GM21515 (cell line): ENCODE data around the gene BAD.

Experiments used
- ATAC-seq: cut with Tn5 transposase; IDR thresholded peaks from one replicate; pipeline ENCODE4 v1.9.1; 2021; ENCODE audit not compliant: unreplicated experiment

BAD gene

GRCh38 chr11:64261556-64262080 lies 22.8 kb downstream of the BAD start:
- no peak for ATAC-seq

GRCh38 chr11:64260147-64260708 lies 24.2 kb downstream of the BAD start:
- ATAC-seq: no peak

- ATAC-seq: no peak
These were observed 24.9 kb downstream of the BAD start for GRCh38 chr11:64259533-64260067.

- ATAC-seq: no peak
These were observed 25.4 kb downstream of the BAD start for GRCh38 chr11:64258946-64259532.

- no peak for ATAC-seq
These were observed 26.1 kb downstream of the BAD start for GRCh38 chr11:64258356-64258755.

GRCh38 chr11:64256300-64256699 lies 28.2 kb downstream of the BAD start:
- ATAC-seq: no peak

GRCh38 chr11:64255135-64256128 lies 29.0 kb downstream of the BAD start:
- no peak for ATAC-seq

- no peak for ATAC-seq
These were observed 30.1 kb downstream of the BAD start for GRCh38 chr11:64254326-64254725.

- no peak for ATAC-seq
These were observed 31.0 kb downstream of the BAD start for GRCh38 chr11:64253481-64253880.

GRCh38 chr11:64253043-64253442 lies 31.4 kb downstream of the BAD start:
- ATAC-seq: no peak

GRCh38 chr11:64252003-64252872 lies 32.2 kb downstream of the BAD start:
- ATAC-seq: no peak

GRCh38 chr11:64251753-64252002 lies 32.8 kb downstream of the BAD start:
- ATAC-seq: peak; percentile 7

GRCh38 chr11:64251016-64251752 lies 33.3 kb downstream of the BAD start, which contains the start of gene PLCB3:
Gene PLCB3, plus strand, starts transcription at chr11:64251530. Its CDS starts 120 bp downstream, at chr11:64251650.
- peak; percentile 35 for ATAC-seq

GRCh38 chr11:64250415-64251015 lies 34.0 kb downstream of the BAD start:
- ATAC-seq: no peak

GRCh38 chr11:64249563-64250414 lies 34.7 kb downstream of the BAD start:
- ATAC-seq: no peak

GRCh38 chr11:64249038-64249437 lies 35.4 kb downstream of the BAD start:
- no peak for ATAC-seq

- no peak for ATAC-seq
These were observed 35.9 kb downstream of the BAD start for GRCh38 chr11:64248578-64248977.

- ATAC-seq: no peak
These were observed 36.5 kb downstream of the BAD start for GRCh38 chr11:64247729-64248531.
